Measurements from ENCODE around the gene TM2D1.
"Not testable (repeated sequence)": the region's sequence is repeated elsewhere in the genome, so short reads cannot be mapped to it uniquely, and the experiment has no call there.

Gene TM2D1

DNA sequence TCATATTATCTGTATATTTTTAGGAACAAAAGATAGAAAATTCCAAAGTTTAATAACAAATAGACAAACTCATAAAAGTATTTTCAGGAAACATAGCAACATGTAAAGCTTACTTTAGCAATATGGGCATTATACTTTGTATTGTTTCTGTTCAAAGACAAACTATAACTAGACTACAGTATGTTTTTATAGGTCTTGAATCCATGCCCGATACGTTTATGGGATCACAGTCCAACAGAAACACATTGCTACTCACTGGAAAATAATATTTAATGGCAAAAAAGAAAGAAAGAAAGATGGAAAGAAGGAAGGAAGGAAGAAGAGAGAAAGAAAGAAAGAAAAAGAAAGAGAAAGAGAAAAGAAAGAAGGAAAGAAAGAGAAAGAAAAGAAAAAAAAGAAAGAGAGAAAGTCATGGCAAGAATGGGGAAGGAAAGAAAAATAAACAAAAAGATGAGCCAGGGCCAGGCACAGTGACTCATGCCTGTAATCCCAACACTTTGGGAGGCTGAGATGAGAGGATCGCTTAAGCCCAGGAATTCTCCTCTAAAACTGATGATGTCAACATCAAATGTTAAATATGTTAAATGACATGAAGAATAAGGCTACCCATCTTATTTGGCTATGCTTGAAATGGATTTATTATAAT lies 32.7 kb downstream of the TM2D1 start:
- no peaks in the 10 kb centered on the region for H3K27me3 Mint-ChIP-seq (ENCODE audit: low read depth)
- H3K9me3 Mint-ChIP-seq, result no peaks in the 10 kb centered on the region
- peaks cover 35% of the 10 kb centered on the region for H3K36me3 Mint-ChIP-seq (ENCODE audit: low read depth)
- H3K27ac Mint-ChIP-seq, result no peak overlapping the region
- H3K4me1 Mint-ChIP-seq (ENCODE audit: low read depth), result peaks cover 4% of the 10 kb centered on the region
- H3K4me3 Mint-ChIP-seq, result no peak overlapping the region

DNA sequence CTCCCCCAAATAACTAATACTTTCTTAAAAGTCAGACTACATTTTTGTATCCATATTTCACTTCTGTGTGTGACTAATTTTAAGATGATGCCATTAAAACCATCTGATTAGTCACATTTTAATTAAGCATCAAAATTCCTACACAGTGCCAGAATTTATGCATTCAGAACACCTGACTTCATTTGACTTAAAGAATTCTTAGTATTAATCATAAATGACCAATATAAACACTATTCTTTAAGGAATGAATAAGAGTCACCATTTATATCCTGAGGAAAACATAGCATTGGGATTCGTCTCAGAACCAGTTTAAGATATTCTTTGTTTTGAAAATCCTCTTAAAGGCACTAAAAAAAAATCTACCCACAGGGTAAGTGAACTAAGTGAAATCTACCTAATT lies 37.0 kb downstream of the TM2D1 start:
- Mint-ChIP-seq H3K27me3 (ENCODE audit: low read depth) (no peaks in the 10 kb centered on the region), H3K9me3 (no peaks in the 10 kb centered on the region), H3K4me3 (no peak overlapping the region), H3K27ac (no peak overlapping the region), H3K36me3 (ENCODE audit: low read depth) (peaks cover 30% of the 10 kb centered on the region), H3K4me1 (ENCODE audit: low read depth) (peaks cover 4% of the 10 kb centered on the region)

DNA sequence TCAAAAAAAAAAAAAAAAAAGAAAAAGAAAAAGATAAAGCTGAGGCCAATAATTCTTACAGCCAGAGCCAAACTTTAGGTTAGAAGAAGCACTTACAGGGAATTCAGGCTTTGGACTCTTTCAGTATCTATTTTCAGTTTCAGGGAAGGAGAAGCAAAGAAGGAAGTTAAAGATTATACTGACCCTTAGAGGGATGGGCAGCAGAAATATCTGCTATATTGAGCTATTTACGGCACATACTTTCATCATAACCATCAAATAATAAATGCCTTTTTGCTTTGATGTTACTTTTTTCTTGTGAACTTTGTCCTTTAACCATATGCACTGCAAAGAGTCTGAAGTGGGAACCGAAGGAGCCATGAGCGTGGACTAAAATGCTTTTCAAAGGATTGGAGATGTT lies 42.0 kb downstream of the TM2D1 start:
- Mint-ChIP-seq H3K9me3 (no peaks in the 10 kb centered on the region), H3K4me3 (no peak overlapping the region), H3K36me3 (ENCODE audit: low read depth) (peaks cover 37% of the 10 kb centered on the region), H3K4me1 (ENCODE audit: low read depth) (peaks cover 3% of the 10 kb centered on the region), H3K27me3 (ENCODE audit: low read depth) (no peaks in the 10 kb centered on the region), H3K27ac (no peak overlapping the region)

DNA sequence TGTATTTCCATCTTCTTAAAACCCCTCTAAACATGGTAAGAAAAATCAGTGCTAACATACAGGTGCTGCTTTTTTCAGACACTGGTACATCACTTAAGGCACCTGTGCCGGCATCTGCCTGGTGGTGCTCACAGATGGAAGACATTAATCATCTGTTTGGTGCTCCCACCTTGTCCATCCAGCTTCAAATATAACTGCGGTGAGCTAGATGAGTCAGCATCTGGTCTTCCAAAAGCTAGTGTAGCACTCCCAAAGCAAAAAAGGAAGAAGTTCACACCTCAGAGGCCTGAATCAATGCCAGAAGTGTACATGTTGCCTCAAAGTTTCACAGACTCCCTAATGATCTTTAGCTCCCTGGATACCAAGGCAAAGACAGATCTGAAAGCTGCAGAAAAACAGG lies 44.4 kb downstream of the TM2D1 start:
- Mint-ChIP-seq H3K9me3 (no peaks in the 10 kb centered on the region), H3K4me1 (ENCODE audit: low read depth) (peaks cover 3% of the 10 kb centered on the region), H3K36me3 (ENCODE audit: low read depth) (peaks cover 33% of the 10 kb centered on the region), H3K4me3 (no peak overlapping the region), H3K27ac (no peak overlapping the region), H3K27me3 (ENCODE audit: low read depth) (no peaks in the 10 kb centered on the region)

DNA sequence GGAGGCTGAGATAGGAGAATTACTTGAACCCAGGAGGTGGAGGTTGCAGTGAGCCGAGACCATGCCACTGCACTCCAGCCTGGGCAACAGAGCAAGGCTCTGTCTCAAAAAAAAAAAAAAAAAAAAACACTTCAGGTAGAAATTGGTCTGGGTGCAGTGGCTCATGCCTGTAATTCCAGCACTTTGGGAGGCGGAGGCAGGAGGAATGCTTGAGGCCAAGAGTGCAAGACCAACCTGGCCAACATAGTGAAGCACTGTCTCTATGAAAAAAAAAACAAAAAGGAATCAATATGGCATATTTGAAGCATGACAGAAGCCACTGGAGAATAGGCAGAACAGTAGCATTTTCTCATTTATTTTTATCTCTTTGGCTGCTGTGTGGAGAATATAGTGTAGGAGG lies 48.1 kb downstream of the TM2D1 start:
- H3K4me3 Mint-ChIP-seq; H3K27me3 Mint-ChIP-seq (ENCODE audit: low read depth); H3K4me1 Mint-ChIP-seq (ENCODE audit: low read depth); H3K9me3 Mint-ChIP-seq; H3K27ac Mint-ChIP-seq: not testable (repeated sequence)
- peaks cover 12% of the 10 kb centered on the region for H3K36me3 Mint-ChIP-seq (ENCODE audit: low read depth)

DNA sequence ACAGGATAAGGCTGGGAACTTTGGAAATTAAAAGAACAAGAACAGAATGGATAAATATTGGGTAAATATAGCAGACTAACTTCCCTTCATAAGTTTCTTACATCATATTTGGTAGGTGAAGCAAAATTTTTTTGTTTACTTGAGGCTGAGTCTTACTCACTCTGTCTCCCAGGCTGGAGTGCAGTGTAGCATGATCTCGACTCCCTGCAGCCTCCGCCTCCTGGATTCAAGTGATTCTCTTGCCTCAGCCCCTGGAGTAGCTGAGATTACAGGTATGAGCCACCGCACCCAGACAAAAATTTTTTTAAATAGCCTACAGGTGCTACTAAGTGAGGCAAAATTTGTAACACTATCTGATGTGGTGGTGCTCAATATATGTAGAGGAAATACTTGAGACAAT lies 50.7 kb downstream of the TM2D1 start:
- H3K4me3 Mint-ChIP-seq, result no peak overlapping the region
- H3K9me3 Mint-ChIP-seq, result no peaks in the 10 kb centered on the region
- no peaks in the 10 kb centered on the region for H3K36me3 Mint-ChIP-seq (ENCODE audit: low read depth)
- H3K27me3 Mint-ChIP-seq (ENCODE audit: low read depth), result no peaks in the 10 kb centered on the region
- H3K4me1 Mint-ChIP-seq (ENCODE audit: low read depth), result no peaks in the 10 kb centered on the region
- no peak overlapping the region for H3K27ac Mint-ChIP-seq

DNA sequence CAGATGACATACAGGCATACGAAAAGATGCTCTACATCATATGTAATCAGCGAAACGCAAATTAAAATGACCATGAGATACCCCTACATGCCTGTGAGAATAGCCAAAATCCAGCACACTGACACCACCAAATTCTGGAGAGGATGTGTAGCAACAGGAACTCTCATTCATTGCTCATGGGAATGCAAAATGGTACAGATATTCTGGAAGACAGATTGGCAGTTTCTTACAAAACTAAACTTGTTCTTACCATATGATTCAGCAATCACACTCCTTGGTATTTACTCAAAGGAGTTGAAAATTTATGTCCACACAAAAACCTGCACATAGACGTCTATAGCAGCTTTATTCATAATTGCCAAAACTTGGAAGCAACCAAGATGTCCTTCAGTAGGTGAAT lies 52.6 kb downstream of the TM2D1 start:
- Mint-ChIP-seq H3K36me3 (ENCODE audit: low read depth) (no peaks in the 10 kb centered on the region), H3K27ac (no peak overlapping the region), H3K4me1 (ENCODE audit: low read depth) (no peaks in the 10 kb centered on the region), H3K9me3 (no peaks in the 10 kb centered on the region), H3K4me3 (no peak overlapping the region), H3K27me3 (ENCODE audit: low read depth) (no peaks in the 10 kb centered on the region)

DNA sequence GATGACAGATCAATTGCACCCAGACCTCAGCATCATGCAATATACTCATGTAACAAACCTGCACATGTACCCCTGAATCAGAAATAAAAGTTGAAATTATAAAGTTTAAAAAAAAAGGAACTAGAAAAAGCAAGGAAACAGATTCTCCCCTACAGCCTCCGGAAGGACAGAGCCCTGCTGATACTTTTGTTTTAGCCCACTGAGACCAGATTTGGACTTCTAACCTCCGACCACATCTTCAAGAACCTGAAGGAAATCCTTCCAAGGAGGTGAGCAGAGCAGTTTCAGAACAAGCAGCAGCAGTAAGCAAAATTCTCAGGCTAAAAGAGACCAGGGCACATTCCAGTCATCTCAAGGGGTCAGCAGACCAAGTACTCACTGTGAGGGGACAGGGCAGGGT lies 54.5 kb downstream of the TM2D1 start:
- H3K4me1 Mint-ChIP-seq (ENCODE audit: low read depth), result no peaks in the 10 kb centered on the region
- no peaks in the 10 kb centered on the region for H3K27me3 Mint-ChIP-seq (ENCODE audit: low read depth)
- H3K9me3 Mint-ChIP-seq, result no peaks in the 10 kb centered on the region
- H3K27ac Mint-ChIP-seq, result no peak overlapping the region
- no peak overlapping the region for H3K4me3 Mint-ChIP-seq
- no peaks in the 10 kb centered on the region for H3K36me3 Mint-ChIP-seq (ENCODE audit: low read depth)

DNA sequence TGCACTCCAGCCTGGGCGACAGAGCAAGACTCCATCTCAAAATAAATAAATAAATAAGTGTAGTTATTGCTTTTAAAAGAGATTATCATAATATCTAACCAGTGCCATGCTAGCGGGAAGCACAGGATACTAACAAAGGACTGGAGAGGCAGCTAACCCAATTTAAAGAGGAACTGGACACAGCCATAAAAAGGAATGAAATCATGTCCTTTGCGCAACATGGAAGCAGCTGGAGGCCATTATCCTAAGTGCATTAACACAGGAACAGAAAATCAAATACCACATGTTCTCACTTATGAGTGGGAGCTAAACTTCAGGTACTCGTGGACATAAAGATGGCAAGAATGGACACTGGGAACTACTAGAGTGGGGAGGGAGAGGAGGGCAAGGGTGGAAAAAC lies 54.9 kb downstream of the TM2D1 start:
- no peak overlapping the region for H3K27ac Mint-ChIP-seq
- no peaks in the 10 kb centered on the region for H3K27me3 Mint-ChIP-seq (ENCODE audit: low read depth)
- no peaks in the 10 kb centered on the region for H3K4me1 Mint-ChIP-seq (ENCODE audit: low read depth)
- H3K4me3 Mint-ChIP-seq, result no peak overlapping the region
- H3K9me3 Mint-ChIP-seq, result no peaks in the 10 kb centered on the region
- no peaks in the 10 kb centered on the region for H3K36me3 Mint-ChIP-seq (ENCODE audit: low read depth)

DNA sequence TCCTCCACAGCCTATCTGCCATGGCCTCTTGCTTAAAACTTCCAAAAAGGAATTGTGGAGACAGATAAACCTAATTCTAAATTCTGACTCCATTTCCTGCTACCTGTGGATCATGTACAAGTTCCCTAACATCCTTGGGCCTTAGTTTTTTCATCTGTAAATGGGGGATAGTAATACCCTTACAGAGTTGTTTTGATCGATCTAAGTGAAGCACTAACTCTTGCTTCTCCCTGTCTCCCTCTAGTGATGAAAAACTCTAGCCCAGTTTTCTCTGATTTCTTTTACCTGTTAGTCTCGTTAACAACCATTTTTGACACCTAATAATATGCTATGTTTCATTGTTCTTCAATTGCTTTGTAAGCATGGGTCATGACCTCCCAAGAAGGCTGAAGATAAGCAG lies 65.9 kb downstream of the TM2D1 start:
- H3K4me3 Mint-ChIP-seq, result no peak overlapping the region
- H3K4me1 Mint-ChIP-seq (ENCODE audit: low read depth), result no peaks in the 10 kb centered on the region
- H3K9me3 Mint-ChIP-seq, result no peaks in the 10 kb centered on the region
- peaks cover 9% of the 10 kb centered on the region for H3K27me3 Mint-ChIP-seq (ENCODE audit: low read depth)
- H3K36me3 Mint-ChIP-seq (ENCODE audit: low read depth), result no peaks in the 10 kb centered on the region
- H3K27ac Mint-ChIP-seq, result no peak overlapping the region

DNA sequence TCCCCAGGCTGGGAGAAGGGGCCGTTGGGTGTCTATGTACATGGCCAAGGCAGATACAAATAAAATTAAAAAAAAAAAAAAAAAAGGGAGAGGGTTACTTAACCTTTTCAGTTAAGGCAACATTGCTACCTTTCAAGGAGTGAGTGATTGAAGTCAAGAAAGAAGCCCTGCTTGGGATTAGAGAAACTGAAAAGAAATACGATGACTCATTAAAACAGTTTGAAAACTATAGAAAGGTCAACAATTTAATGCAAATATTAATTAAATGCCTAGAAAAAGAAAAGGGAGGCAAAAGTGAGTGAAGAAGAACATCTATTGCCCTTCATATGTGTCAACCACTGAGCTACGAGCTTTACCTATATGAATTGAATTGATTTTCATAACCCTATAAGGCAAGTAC lies 69.5 kb downstream of the TM2D1 start:
- H3K4me1 Mint-ChIP-seq (ENCODE audit: low read depth), result no peaks in the 10 kb centered on the region
- H3K4me3 Mint-ChIP-seq, result no peak overlapping the region
- H3K27ac Mint-ChIP-seq, result no peak overlapping the region
- H3K27me3 Mint-ChIP-seq (ENCODE audit: low read depth), result peaks cover 9% of the 10 kb centered on the region
- no peaks in the 10 kb centered on the region for H3K36me3 Mint-ChIP-seq (ENCODE audit: low read depth)
- no peaks in the 10 kb centered on the region for H3K9me3 Mint-ChIP-seq

DNA sequence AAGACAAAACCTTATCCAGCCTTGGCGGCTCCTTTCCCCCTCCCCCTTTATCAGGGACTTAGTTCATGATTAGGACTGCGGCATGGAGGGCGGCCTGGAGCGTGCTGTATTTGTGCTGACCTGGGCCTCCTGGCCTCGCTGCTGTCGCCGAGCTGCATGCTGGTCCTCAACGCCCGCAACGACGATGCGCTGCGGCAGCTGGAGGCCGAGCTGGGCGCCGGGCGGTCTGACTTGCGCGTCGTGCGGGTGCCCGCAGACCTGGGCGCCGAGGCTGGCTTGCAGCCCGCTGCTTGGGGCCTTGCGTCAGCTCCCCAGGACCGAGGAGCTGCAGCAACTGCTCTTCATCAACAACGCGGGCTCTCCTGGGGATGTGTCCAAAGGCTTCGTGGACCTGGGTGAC lies 70.9 kb downstream of the TM2D1 start:
- Mint-ChIP-seq H3K4me1 (ENCODE audit: low read depth) (no peaks in the 10 kb centered on the region), H3K9me3 (no peaks in the 10 kb centered on the region), H3K27ac (no peak overlapping the region), H3K36me3 (ENCODE audit: low read depth) (no peaks in the 10 kb centered on the region), H3K4me3 (no peak overlapping the region), H3K27me3 (ENCODE audit: low read depth) (peaks cover 9% of the 10 kb centered on the region)

DNA sequence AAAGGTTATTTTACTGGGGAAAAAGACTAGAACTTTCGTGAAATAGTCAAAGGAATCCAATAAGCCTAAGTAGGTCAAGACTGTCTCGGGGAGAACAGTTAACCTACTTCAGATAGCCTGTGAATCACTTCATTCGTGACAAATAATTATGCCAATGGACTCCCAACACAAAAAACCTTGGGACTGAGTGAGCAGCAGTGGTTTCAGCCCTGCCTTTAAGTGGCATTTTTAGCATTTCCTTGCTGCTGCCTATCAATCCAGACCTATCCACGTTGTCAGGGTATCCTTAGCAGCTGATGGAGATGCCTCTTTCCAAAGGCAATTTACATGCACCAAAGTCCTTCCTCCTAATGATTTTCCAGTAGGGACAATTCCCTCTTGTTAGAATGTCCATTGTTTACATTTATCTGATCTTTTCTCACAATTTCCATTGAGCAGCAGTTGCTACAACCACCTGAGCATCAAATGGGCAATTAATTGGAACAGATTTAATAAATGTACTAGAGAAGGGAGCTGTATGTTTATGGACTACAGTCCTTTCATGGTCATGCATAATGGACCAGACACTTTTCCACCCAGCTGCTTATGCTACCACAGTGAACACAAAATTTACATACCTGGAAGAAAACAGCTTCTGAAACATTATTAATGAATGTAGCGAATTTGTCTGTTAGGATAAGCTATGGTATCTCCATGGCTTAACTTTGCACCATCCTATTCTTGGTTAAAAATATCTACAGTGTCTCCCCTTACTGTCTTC lies 75.8 kb downstream of the TM2D1 start:
- Mint-ChIP-seq H3K9me3 (no peaks in the 10 kb centered on the region), H3K4me3 (no peak overlapping the region), H3K27ac (no peak overlapping the region), H3K27me3 (ENCODE audit: low read depth) (no peaks in the 10 kb centered on the region), H3K36me3 (ENCODE audit: low read depth) (no peaks in the 10 kb centered on the region), H3K4me1 (ENCODE audit: low read depth) (no peaks in the 10 kb centered on the region)

DNA sequence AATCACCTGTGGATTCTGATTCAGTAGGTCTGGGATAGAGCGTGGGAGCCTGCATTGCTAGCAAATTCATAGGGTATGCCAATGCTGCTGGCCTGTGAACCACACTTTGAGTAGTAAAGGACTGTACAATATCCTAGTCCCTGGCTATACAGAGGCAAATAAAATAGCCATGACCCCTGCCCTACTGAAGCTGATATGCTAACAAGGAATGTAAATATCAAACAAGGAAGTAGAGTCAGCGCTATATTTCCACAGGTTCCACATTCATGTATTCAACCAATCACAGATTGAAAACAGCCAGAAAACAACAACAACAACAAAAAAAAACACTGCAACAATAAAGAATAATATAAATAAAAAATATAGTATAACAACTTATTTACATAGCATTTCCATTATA lies 77.8 kb downstream of the TM2D1 start:
- Mint-ChIP-seq H3K9me3 (no peaks in the 10 kb centered on the region), H3K4me3 (no peak overlapping the region), H3K27ac (no peak overlapping the region), H3K27me3 (ENCODE audit: low read depth) (no peaks in the 10 kb centered on the region), H3K36me3 (ENCODE audit: low read depth) (no peaks in the 10 kb centered on the region), H3K4me1 (ENCODE audit: low read depth) (no peaks in the 10 kb centered on the region)

DNA sequence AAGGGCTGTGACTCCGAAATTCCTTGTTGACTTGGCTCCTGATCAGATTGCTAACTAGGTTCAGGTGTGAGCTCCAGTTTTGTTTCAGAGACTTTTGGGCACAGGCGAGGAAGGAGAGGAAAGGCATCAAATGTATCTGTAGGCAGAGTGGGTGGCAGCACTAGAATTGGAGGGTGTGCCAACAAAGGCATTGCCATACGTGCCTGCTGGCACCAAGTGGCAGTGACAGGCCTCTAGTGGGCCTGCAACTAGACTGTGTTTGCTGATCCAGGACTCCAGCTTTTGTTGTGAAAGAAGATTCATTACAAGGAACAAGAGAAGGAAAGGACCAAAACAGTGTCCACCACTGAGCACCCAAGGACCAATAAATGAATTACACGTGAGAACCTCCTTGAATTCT lies 79.5 kb downstream of the TM2D1 start:
- Mint-ChIP-seq H3K4me1 (ENCODE audit: low read depth) (peaks cover 10% of the 10 kb centered on the region), H3K9me3 (no peaks in the 10 kb centered on the region), H3K4me3 (no peak overlapping the region), H3K27ac (no peak overlapping the region), H3K36me3 (ENCODE audit: low read depth) (no peaks in the 10 kb centered on the region), H3K27me3 (ENCODE audit: low read depth) (peaks cover 9% of the 10 kb centered on the region)

Data from T-helper 1 cell treated with Interleukin-12 subunit alpha and Interleukin-12 subunit beta and Interleukin-4 antibody, amounts not matched to agents 30 μg/mL and 1 μg/mL, for 36 hours (primary cell).